ENCODE results near the gene CALML6. TPM values are rescaled to one million over a fixed set of nuclear protein-coding genes. Genes with fewer than 3 reads are reported as not detected.

The CALML6 gene
- polyA plus RNA-seq, 2 of the 4 experiments (the other 2 are of a cell fraction): 0.49 TPM

- ATAC-seq (no peak), DNase-seq (ENCODE audit: low read depth in 1 of 2, low spot score in 1 of 2) (no peak), FAIRE-seq (no peak)
- Histone ChIP-seq H3K4me1 (peaks cover 6% of the 10 kb centered on the region; the same call in 1 of the 3 replicates), H3K27ac (no peak overlapping the region), H3K4me2 (no peak overlapping the region), H3K9me3 (no peaks in the 10 kb centered on the region), H3K4me3 (no peak overlapping the region)
- TF ChIP-seq EHF (CRISPR knock-in tag; IDR thresholded peaks at IDR 0.05) (no peak), RARB (CRISPR knock-in tag; IDR thresholded peaks at IDR 0.05) (no peak), ESRRA (IDR thresholded peaks at IDR 0.05; ENCODE audit: borderline replicate concordance, low read length) (no peak), RNF2 (IDR thresholded peaks at IDR 0.05; ENCODE audit: borderline replicate concordance, low read depth) (no peak), NR3C1 (IDR thresholded peaks at IDR 0.05) (no peak), NPAS2 (CRISPR knock-in tag; IDR thresholded peaks at IDR 0.05; ENCODE audit: borderline replicate concordance) (no peak), CBX8 (IDR thresholded peaks at IDR 0.05) (no peak), JUNB (IDR thresholded peaks at IDR 0.05) (no peak), KDM1A (IDR thresholded peaks at IDR 0.05; ENCODE audit: low read depth) (no peak), MAZ (IDR thresholded peaks at IDR 0.05; ENCODE audit: borderline replicate concordance, low read depth, low read length) (no peak), POLR2A (IDR thresholded peaks at IDR 0.05; ENCODE audit: low read length) (no peak), MYC (IDR thresholded peaks at IDR 0.05; ENCODE audit: borderline replicate concordance, low read length) (no peak), EHMT2 (IDR thresholded peaks at IDR 0.05; ENCODE audit: low read depth) (no peak), EP300 (IDR thresholded peaks at IDR 0.05) (no peak), ZFP36 (IDR thresholded peaks at IDR 0.05; ENCODE audit: borderline replicate concordance, partially characterized antibody) (no peak), HDAC2 (IDR thresholded peaks at IDR 0.05) (no peak)
- ChIA-PET CTCF (interaction anchor here (1.5 to 6.9 kb wide), 3 partner anchors 14 to 92 kb away, joined by 3 to 76 read pairs (median 30); no protein-coding TSS in a partner anchor), POLR2A (no interaction called here)
- WGBS (ENCODE audit: missing lambda C conversion rate): 77% methylated on average over 13 of the region's 38 CpGs
Observed at GRCh38 chr1:1956586-1957532, 41.8 kb downstream of the CALML6 start.

- FAIRE-seq (no peak), ATAC-seq (no peak), DNase-seq (ENCODE audit: low read depth in 1 of 2, low spot score in 1 of 2) (no peak)
- peaks cover 6% of the 10 kb centered on the region; the same call in 1 of the 3 replicates for H3K4me1 ChIP-seq
- WGBS (ENCODE audit: missing lambda C conversion rate): 76% methylated on average over 3 of the region's 22 CpGs
- TF ChIP-seq KDM1A (IDR thresholded peaks at IDR 0.05; ENCODE audit: low read depth) (no peak), RNF2 (IDR thresholded peaks at IDR 0.05; ENCODE audit: borderline replicate concordance, low read depth) (no peak), RCOR1 (IDR thresholded peaks at IDR 0.05; ENCODE audit: low read depth, low read length) (no peak), EP300 (IDR thresholded peaks at IDR 0.05) (no peak), CBX2 (IDR thresholded peaks at IDR 0.05; ENCODE audit: borderline replicate concordance, low read depth) (no peak), MYC (IDR thresholded peaks at IDR 0.05; ENCODE audit: borderline replicate concordance, low read length) (no peak)
- no peak overlapping the region for H3K4me3 ChIP-seq
- no peaks in the 10 kb centered on the region for H3K9me3 ChIP-seq
- CTCF ChIA-PET: interaction anchor here (1.5 to 6.9 kb wide), 3 partner anchors 14 to 91 kb away, joined by 3 to 126 read pairs (median 76); no protein-coding TSS in a partner anchor
- POLR2A ChIA-PET: no interaction called here
- H3K4me2 ChIP-seq: no peak overlapping the region
- H3K27ac ChIP-seq: no peak overlapping the region
Observed at GRCh38 chr1:1957533-1957961, 42.5 kb downstream of the CALML6 start.

GRCh38 chr1:1958071-1958541 lies 43.0 kb downstream of the CALML6 start:
- WGBS (ENCODE audit: missing lambda C conversion rate): 76% methylated on average over 25 of the region's 29 CpGs
- ChIA-PET CTCF (interaction anchor here (1.5 to 6.9 kb wide), 5 partner anchors 15 to 91 kb away, joined by 3 to 126 read pairs (median 13); no protein-coding TSS in a partner anchor), POLR2A (no interaction called here)
- H3K4me2 ChIP-seq: no peak overlapping the region
- no peak overlapping the region for H3K4me3 ChIP-seq
- H3K9me3 ChIP-seq: no peaks in the 10 kb centered on the region
- no peak for ATAC-seq
- FAIRE-seq: no peak
- TF ChIP-seq HEYL (CRISPR knock-in tag; IDR thresholded peaks at IDR 0.05): no peak
- TF ChIP-seq TFCP2L1 (CRISPR knock-in tag; IDR thresholded peaks at IDR 0.05): no peak
- TF ChIP-seq E2F6 (IDR thresholded peaks at IDR 0.05; ENCODE audit: borderline replicate concordance, low read depth): no peak
- TF ChIP-seq HDAC2 (IDR thresholded peaks at IDR 0.05): no peak
- TF ChIP-seq HOXB5 (CRISPR knock-in tag; IDR thresholded peaks at IDR 0.05): no peak
- TF ChIP-seq HES2 (IDR thresholded peaks at IDR 0.05): no peak
- TF ChIP-seq ZC3H11A (IDR thresholded peaks at IDR 0.05): no peak
- TF ChIP-seq CEBPB (IDR thresholded peaks at IDR 0.05): no peak
- TF ChIP-seq REST (IDR thresholded peaks at IDR 0.05): no peak
- no peak for TF ChIP-seq FOXS1 (CRISPR knock-in tag; IDR thresholded peaks at IDR 0.05)
- TF ChIP-seq ZFP36 (IDR thresholded peaks at IDR 0.05; ENCODE audit: borderline replicate concordance, partially characterized antibody): no peak
- no peak for TF ChIP-seq MAFK (IDR thresholded peaks at IDR 0.05; ENCODE audit: partially characterized antibody)
- DNase-seq (ENCODE audit: low read depth in 1 of 2, low spot score in 1 of 2): no peak
- H3K27ac ChIP-seq: no peak overlapping the region
- H3K4me1 ChIP-seq: peaks cover 6% of the 10 kb centered on the region; the same call in 1 of the 3 replicates
